ENCODE measurements around the gene PLD1. TPM values are rescaled to one million over a fixed set of nuclear protein-coding genes. Genes with fewer than 3 reads are reported as not detected.

Gene PLD1
- total RNA-seq, 5 donors from 2014 or later (not counting 1 experiment from before 2014, with no cell fraction given), result 1.8 to 3.9 (median 3.2) TPM

- no peaks in the 10 kb centered on the region for H3K4me1 ChIP-seq (ENCODE audit: control insufficient read depth in 1 of 2, extremely low read depth in 1 of 2, insufficient read depth in 2 of 2, low read length in 2 of 2)
- ATAC-seq (replicated peaks in 1 of 4) (no peak), DNase-seq (no peak)
- no peaks in the 10 kb centered on the region for H3K36me3 ChIP-seq (ENCODE audit: control insufficient read depth in 2 of 2, extremely low read depth in 1 of 2, insufficient read depth in 1 of 2, low read length in 1 of 2)
- no peaks in the 10 kb centered on the region for H3K27me3 ChIP-seq (replicated peaks in 1 of 2; ENCODE audit: control insufficient read depth in 2 of 2, extremely low read depth in 1 of 2, insufficient read depth in 2 of 2, low read length in 1 of 2)
- H3K4me3 ChIP-seq (ENCODE audit: control insufficient read depth in 1 of 2, extremely low read depth in 1 of 2, low read length in 1 of 2), result no peak overlapping the region
- Mint-ChIP-seq H3K36me3 (no peaks in the 10 kb centered on the region), H3K9me3 (no peaks in the 10 kb centered on the region), H3K4me3 (no peak overlapping the region), H3K4me1 (no peaks in the 10 kb centered on the region), H3K27ac (no peak overlapping the region), H3K27me3 (no peaks in the 10 kb centered on the region)
- CTCF ChIA-PET, result no interaction called here
- WGBS (ENCODE audit: insufficient coverage), result 100% methylated on average over 2 of the region's 2 CpGs
- H3K27ac ChIP-seq (ENCODE audit: low read length), result no peak overlapping the region
- H3K9me3 ChIP-seq, result no peaks in the 10 kb centered on the region
- POLR2A ChIA-PET, result no interaction called here
Measured at GRCh38 chr3:171792531-171792930, 17.8 kb downstream of the PLD1 start.

- Histone ChIP-seq H3K4me3 (ENCODE audit: control insufficient read depth in 1 of 2, extremely low read depth in 1 of 2, low read length in 1 of 2) (no peak overlapping the region), H3K27me3 (replicated peaks in 1 of 2; ENCODE audit: control insufficient read depth in 2 of 2, extremely low read depth in 1 of 2, insufficient read depth in 2 of 2, low read length in 1 of 2) (no peaks in the 10 kb centered on the region), H3K9me3 (no peaks in the 10 kb centered on the region), H3K27ac (ENCODE audit: low read length) (no peak overlapping the region), H3K4me1 (ENCODE audit: control insufficient read depth in 1 of 2, extremely low read depth in 1 of 2, insufficient read depth in 2 of 2, low read length in 2 of 2) (no peaks in the 10 kb centered on the region), H3K36me3 (ENCODE audit: control insufficient read depth in 2 of 2, extremely low read depth in 1 of 2, insufficient read depth in 1 of 2, low read length in 1 of 2) (no peaks in the 10 kb centered on the region)
- ATAC-seq (replicated peaks in 1 of 4), result no peak
- Mint-ChIP-seq H3K27ac (no peak overlapping the region), H3K9me3 (no peaks in the 10 kb centered on the region), H3K4me1 (no peaks in the 10 kb centered on the region), H3K27me3 (no peaks in the 10 kb centered on the region), H3K4me3 (no peak overlapping the region), H3K36me3 (no peaks in the 10 kb centered on the region)
- no peak for DNase-seq
- WGBS (ENCODE audit: insufficient coverage), result 67% methylated on average over 3 of the region's 5 CpGs
- ChIA-PET POLR2A (no interaction called here), CTCF (no interaction called here)
Measured at GRCh38 chr3:171791692-171792076, 18.6 kb downstream of the PLD1 start.

- Histone ChIP-seq H3K27me3 (replicated peaks in 1 of 2; ENCODE audit: control insufficient read depth in 2 of 2, extremely low read depth in 1 of 2, insufficient read depth in 2 of 2, low read length in 1 of 2) (no peaks in the 10 kb centered on the region), H3K27ac (ENCODE audit: low read length) (no peak overlapping the region), H3K4me3 (ENCODE audit: control insufficient read depth in 1 of 2, extremely low read depth in 1 of 2, low read length in 1 of 2) (no peak overlapping the region), H3K4me1 (ENCODE audit: control insufficient read depth in 1 of 2, extremely low read depth in 1 of 2, insufficient read depth in 2 of 2, low read length in 2 of 2) (no peaks in the 10 kb centered on the region), H3K9me3 (no peaks in the 10 kb centered on the region), H3K36me3 (ENCODE audit: control insufficient read depth in 2 of 2, extremely low read depth in 1 of 2, insufficient read depth in 1 of 2, low read length in 1 of 2) (no peaks in the 10 kb centered on the region)
- no peak for ATAC-seq (replicated peaks in 1 of 4)
- no peak overlapping the region for H3K27ac Mint-ChIP-seq
- POLR2A ChIA-PET, result no interaction called here
- CTCF ChIA-PET, result interaction anchor here in 1 of 2 donors (1.0 kb wide), 1 partner anchor 19 kb away, joined by 3 read pairs; no protein-coding TSS in a partner anchor
- H3K4me1 Mint-ChIP-seq, result no peaks in the 10 kb centered on the region
- no peak for DNase-seq
- H3K27me3 Mint-ChIP-seq, result no peaks in the 10 kb centered on the region
- 40% methylated on average over 1 of the region's 5 CpGs for WGBS (ENCODE audit: insufficient coverage)
- H3K36me3 Mint-ChIP-seq, result no peaks in the 10 kb centered on the region
- H3K9me3 Mint-ChIP-seq, result no peaks in the 10 kb centered on the region
- no peak overlapping the region for H3K4me3 Mint-ChIP-seq
Measured at GRCh38 chr3:171790898-171791691, 19.2 kb downstream of the PLD1 start.

- Histone ChIP-seq H3K4me1 (ENCODE audit: control insufficient read depth in 1 of 2, extremely low read depth in 1 of 2, insufficient read depth in 2 of 2, low read length in 2 of 2) (no peaks in the 10 kb centered on the region), H3K4me3 (ENCODE audit: control insufficient read depth in 1 of 2, extremely low read depth in 1 of 2, low read length in 1 of 2) (no peak overlapping the region), H3K27ac (ENCODE audit: low read length) (no peak overlapping the region), H3K9me3 (no peaks in the 10 kb centered on the region), H3K27me3 (replicated peaks in 1 of 2; ENCODE audit: control insufficient read depth in 2 of 2, extremely low read depth in 1 of 2, insufficient read depth in 2 of 2, low read length in 1 of 2) (no peaks in the 10 kb centered on the region), H3K36me3 (ENCODE audit: control insufficient read depth in 2 of 2, extremely low read depth in 1 of 2, insufficient read depth in 1 of 2, low read length in 1 of 2) (no peaks in the 10 kb centered on the region)
- Mint-ChIP-seq H3K36me3 (no peaks in the 10 kb centered on the region), H3K27ac (no peak overlapping the region), H3K4me1 (no peaks in the 10 kb centered on the region), H3K27me3 (no peaks in the 10 kb centered on the region), H3K9me3 (no peaks in the 10 kb centered on the region), H3K4me3 (no peak overlapping the region)
- no CpG with 5 or more reads among the region's 2 CpGs for WGBS (ENCODE audit: insufficient coverage)
- ChIA-PET POLR2A (no interaction called here), CTCF (interaction anchor here in 1 of 2 donors (1.0 kb wide), 1 partner anchor 18 kb away, joined by 3 read pairs; no protein-coding TSS in a partner anchor)
- DNase-seq (no peak), ATAC-seq (replicated peaks in 1 of 4) (no peak)
Measured at GRCh38 chr3:171790574-171790897, 19.7 kb downstream of the PLD1 start.

- Mint-ChIP-seq H3K9me3 (no peaks in the 10 kb centered on the region), H3K36me3 (no peaks in the 10 kb centered on the region), H3K27ac (no peak overlapping the region), H3K4me1 (no peaks in the 10 kb centered on the region), H3K27me3 (no peaks in the 10 kb centered on the region), H3K4me3 (no peak overlapping the region)
- no peak overlapping the region for H3K27ac ChIP-seq (ENCODE audit: low read length)
- H3K9me3 ChIP-seq, result no peaks in the 10 kb centered on the region
- H3K36me3 ChIP-seq (ENCODE audit: control insufficient read depth in 2 of 2, extremely low read depth in 1 of 2, insufficient read depth in 1 of 2, low read length in 1 of 2), result no peaks in the 10 kb centered on the region
- DNase-seq (no peak), ATAC-seq (replicated peaks in 1 of 4) (no peak)
- H3K4me1 ChIP-seq (ENCODE audit: control insufficient read depth in 1 of 2, extremely low read depth in 1 of 2, insufficient read depth in 2 of 2, low read length in 2 of 2), result no peaks in the 10 kb centered on the region
- POLR2A ChIA-PET, result no interaction called here
- WGBS (ENCODE audit: insufficient coverage), result no CpG with 5 or more reads among the region's 4 CpGs
- H3K4me3 ChIP-seq (ENCODE audit: control insufficient read depth in 1 of 2, extremely low read depth in 1 of 2, low read length in 1 of 2), result no peak overlapping the region
- no peaks in the 10 kb centered on the region for H3K27me3 ChIP-seq (replicated peaks in 1 of 2; ENCODE audit: control insufficient read depth in 2 of 2, extremely low read depth in 1 of 2, insufficient read depth in 2 of 2, low read length in 1 of 2)
- CTCF ChIA-PET, result interaction anchor here in 1 of 2 donors (0.6 kb wide), 1 partner anchor 478 kb away, joined by 11 read pairs; no protein-coding TSS in a partner anchor
Measured at GRCh38 chr3:171789759-171790505, 20.4 kb downstream of the PLD1 start.

- H3K9me3 ChIP-seq, result no peaks in the 10 kb centered on the region
- WGBS (ENCODE audit: insufficient coverage), result 65% methylated on average over 2 of the region's 6 CpGs
- no peak overlapping the region for H3K27ac Mint-ChIP-seq
- no peak for ATAC-seq (replicated peaks in 1 of 4)
- no peak overlapping the region for H3K27ac ChIP-seq (ENCODE audit: low read length)
- no peaks in the 10 kb centered on the region for H3K9me3 Mint-ChIP-seq
- DNase-seq, result no peak
- no peak overlapping the region for H3K4me3 Mint-ChIP-seq
- H3K27me3 Mint-ChIP-seq, result peaks cover 0 to 4% of the 10 kb centered on the region in 2 donors
- CTCF ChIA-PET, result interaction anchor here (0.6 to 1.0 kb wide), 2 partner anchors 16 to 477 kb away, joined by 4 to 11 read pairs; no protein-coding TSS in a partner anchor
- H3K36me3 Mint-ChIP-seq, result no peaks in the 10 kb centered on the region
- H3K36me3 ChIP-seq (ENCODE audit: control insufficient read depth in 2 of 2, extremely low read depth in 1 of 2, insufficient read depth in 1 of 2, low read length in 1 of 2), result no peaks in the 10 kb centered on the region
- no peaks in the 10 kb centered on the region for H3K27me3 ChIP-seq (replicated peaks in 1 of 2; ENCODE audit: control insufficient read depth in 2 of 2, extremely low read depth in 1 of 2, insufficient read depth in 2 of 2, low read length in 1 of 2)
- POLR2A ChIA-PET, result no interaction called here
- H3K4me1 ChIP-seq (ENCODE audit: control insufficient read depth in 1 of 2, extremely low read depth in 1 of 2, insufficient read depth in 2 of 2, low read length in 2 of 2), result no peaks in the 10 kb centered on the region
- no peak overlapping the region for H3K4me3 ChIP-seq (ENCODE audit: control insufficient read depth in 1 of 2, extremely low read depth in 1 of 2, low read length in 1 of 2)
- no peaks in the 10 kb centered on the region for H3K4me1 Mint-ChIP-seq
Measured at GRCh38 chr3:171788546-171789351, 21.5 kb downstream of the PLD1 start.

All from T-cell (primary cell).